H1 (cell line): ENCODE measurements around the gene LRPPRC. TPM values are rescaled to one million over a fixed set of nuclear protein-coding genes. Genes with fewer than 3 reads are reported as not detected.

Experiments used
- CTCF ChIA-PET: fragments of 300-600 bp; sonication (Branson Sonifier 250); formaldehyde crosslinking; loops from one replicate; lab custom pipeline; 2021; ENCODE audit not compliant: partially characterized antibody; lab: Charles Lee
- POLR2A ChIA-PET: fragments of 300-600 bp; sonication (Branson Sonifier 250); formaldehyde crosslinking; loops from one replicate; lab custom pipeline; 2021; ENCODE audit warnings: inconsistent platforms; ENCODE audit not compliant: partially characterized antibody; lab: Charles Lee
- DNase-seq, 2 experiments: peaks; one replicate each; pipeline versions ENCODE4 v3.0.0 to v3.0.0-alpha.2; 2010 to 2022; ENCODE audit warnings: low spot score in 2 of 2, low read depth in 1 of 2, mixed read lengths in 1 of 2
- FAIRE-seq: peaks from 2 replicates; lab custom pipeline; 2011; peaks lifted over from hg19 to GRCh38; lab: Jason Lieb, UNC
- H2AFZ ChIP-seq: 2 replicates; pipeline ENCODE4 v1.8.1; 2012; ENCODE audit warnings: low read length, inconsistent platforms
- H2AK5ac ChIP-seq: 2 replicates; pipeline ENCODE4 v1.6.1; 2013; ENCODE audit warnings: low read depth, low read length
- H2BK120ac ChIP-seq: replicated peaks from 2 replicates; pipeline ENCODE3; 2013; ENCODE audit warnings: low read depth, low read length, inconsistent platforms
- H2BK12ac ChIP-seq: 2 replicates; pipeline ENCODE4 v1.6.1; 2013; ENCODE audit warnings: low read depth, low read length
- H2BK15ac ChIP-seq: 2 replicates; pipeline ENCODE4 v1.6.1; 2013; ENCODE audit warnings: low read length
- H2BK20ac ChIP-seq: 2 replicates; pipeline ENCODE4 v1.6.1; 2013; ENCODE audit warnings: low read length
- H2BK5ac ChIP-seq: 2 replicates; pipeline ENCODE4 v1.6.1; 2013; ENCODE audit warnings: low read depth, low read length
- H3K14ac ChIP-seq: 2 replicates; pipeline ENCODE4 v1.6.1; 2013; ENCODE audit warnings: inconsistent platforms; ENCODE audit not compliant: insufficient read length
- H3K18ac ChIP-seq: 2 replicates; pipeline ENCODE4 v1.6.1; 2013; ENCODE audit warnings: low read length; ENCODE audit errors: extremely low read depth
- H3K23ac ChIP-seq: 2 replicates; pipeline ENCODE4 v1.6.1; 2013; ENCODE audit warnings: inconsistent platforms; ENCODE audit not compliant: insufficient read length
- H3K23me2 ChIP-seq: 2 replicates; pipeline ENCODE4 v1.6.1; 2013; ENCODE audit warnings: low read depth, low read length
- H3K27ac ChIP-seq: 2 replicates; pipeline ENCODE4 v1.6.1; 2011; ENCODE audit warnings: low read depth, low read length, inconsistent platforms
- H3K27me3 ChIP-seq, 4 experiments: replicated peaks in 1 of 4; 1 replicate in 1 of 4; 2 replicates in 3 of 4; pipeline versions ENCODE4 v1.6.1 to v1.8.1; 2011 to 2013; ENCODE audit warnings: low read length in 3 of 4, mild to moderate bottlenecking in 3 of 4, inconsistent platforms in 2 of 4, mixed read lengths in 2 of 4, moderate library complexity in 1 of 4; ENCODE audit not compliant: control insufficient read depth in 3 of 4, insufficient read depth in 3 of 4; ENCODE audit errors: extremely low read depth in 1 of 4
- H3K36me3 ChIP-seq, 4 experiments: 2 replicates each; pipeline versions ENCODE4 v1.6.1 to v1.8.1; 2011 to 2013; ENCODE audit warnings: mild to moderate bottlenecking in 4 of 4, low read length in 3 of 4, moderate library complexity in 2 of 4, control low read depth in 1 of 4, inconsistent platforms in 1 of 4; ENCODE audit not compliant: insufficient read depth in 4 of 4, control insufficient read depth in 2 of 4
- H3K4ac ChIP-seq: replicated peaks from 2 replicates; pipeline ENCODE3; 2013; ENCODE audit warnings: low read length, low read depth, mixed read lengths, inconsistent platforms; ENCODE audit not compliant: insufficient read length
- H3K4me1 ChIP-seq, 4 experiments: replicated peaks in 1 of 4; 1 replicate in 1 of 4; 2 replicates in 3 of 4; pipeline versions ENCODE4 v1.6.1 to v1.8.1; 2011 to 2013; ENCODE audit warnings: low read length in 3 of 4, inconsistent platforms in 2 of 4, mixed read lengths in 1 of 4; ENCODE audit not compliant: insufficient read depth in 4 of 4, control insufficient read depth in 3 of 4
- H3K4me2 ChIP-seq, 2 experiments: 2 replicates each; pipeline versions ENCODE4 v1.6.1 to v1.8.1; 2011 to 2013; ENCODE audit warnings: low read depth in 2 of 2, low read length in 2 of 2, control low read depth in 1 of 2, inconsistent platforms in 1 of 2, mild to moderate bottlenecking in 1 of 2; ENCODE audit not compliant: insufficient read depth in 1 of 2
- H3K4me3 ChIP-seq, 4 experiments: fragments of 200-600, 300-600 bp in 1 of 4; sonication (generic), shearing (Covaris generic), sonication (Bioruptor Twin) in 1 of 4; 2 replicates each; pipeline versions ENCODE4 v1.5.1 to v1.8.1; 2011 to 2016; ENCODE audit warnings: low read length in 4 of 4, low read depth in 3 of 4, control low read depth in 2 of 4, inconsistent platforms in 2 of 4, mild to moderate bottlenecking in 2 of 4, mixed read lengths in 1 of 4, moderate library complexity in 1 of 4; ENCODE audit not compliant: insufficient read depth in 2 of 4; ENCODE audit errors: extremely low read depth in 1 of 4
- H3K56ac ChIP-seq: replicated peaks from 2 replicates; pipeline ENCODE3; 2013; ENCODE audit warnings: low read depth, mild to moderate bottlenecking, mixed read lengths, low read length, inconsistent platforms; ENCODE audit not compliant: insufficient read length
- H3K79me1 ChIP-seq: 2 replicates; pipeline ENCODE4 v1.6.1; 2013; ENCODE audit warnings: low read depth, low read length, control low read depth
- H3K79me2 ChIP-seq, 2 experiments: 2 replicates each; pipeline versions ENCODE4 v1.6.1 to v1.8.1; 2012 to 2013; ENCODE audit warnings: low read length in 2 of 2, mild to moderate bottlenecking in 2 of 2, inconsistent platforms in 1 of 2; ENCODE audit not compliant: insufficient read depth in 2 of 2, control insufficient read depth in 1 of 2
- H3K9ac ChIP-seq, 4 experiments: replicated peaks in 1 of 4; 1 replicate in 1 of 4; 2 replicates in 3 of 4; pipeline versions ENCODE4 v1.6.1 to v1.8.1; 2011 to 2013; ENCODE audit warnings: low read depth in 3 of 4, low read length in 3 of 4, control low read depth in 2 of 4, mild to moderate bottlenecking in 2 of 4, moderate library complexity in 2 of 4, inconsistent platforms in 1 of 4; ENCODE audit errors: extremely low read depth in 1 of 4
- H3K9me3 ChIP-seq, 2 experiments: 2 replicates each; pipeline versions ENCODE4 v1.6.1 to v1.8.1; 2012 to 2013; ENCODE audit warnings: mild to moderate bottlenecking in 2 of 2, moderate library complexity in 2 of 2, control low read depth in 1 of 2, inconsistent platforms in 1 of 2, low read depth in 1 of 2, low read length in 1 of 2, mixed read lengths in 1 of 2; ENCODE audit not compliant: insufficient read depth in 2 of 2
- H4K20me1 ChIP-seq, 2 experiments: replicated peaks in 1 of 2; 2 replicates each; pipeline versions ENCODE3 to v1.8.1; 2011 to 2013; ENCODE audit warnings: inconsistent platforms in 2 of 2, low read length in 2 of 2, mild to moderate bottlenecking in 1 of 2; ENCODE audit not compliant: insufficient read depth in 2 of 2, control insufficient read depth in 1 of 2
- H4K5ac ChIP-seq: 2 replicates; pipeline ENCODE4 v1.6.1; 2013; ENCODE audit warnings: low read length, low read depth, mixed read lengths, inconsistent platforms; ENCODE audit not compliant: insufficient read length
- H4K8ac ChIP-seq: 2 replicates; pipeline ENCODE4 v1.8.0; 2013; ENCODE audit warnings: mild to moderate bottlenecking, moderate library complexity, low read length, inconsistent platforms; ENCODE audit not compliant: insufficient read depth; ENCODE audit errors: extremely low read depth
- H4K91ac ChIP-seq: replicated peaks from 2 replicates; pipeline ENCODE3; 2013; ENCODE audit warnings: low read length, mixed read lengths, inconsistent platforms; ENCODE audit not compliant: insufficient read length
- ASH2L ChIP-seq: fragments of 200-600, 300-600 bp; sonication (generic); IDR thresholded peaks from one replicate; pipeline ENCODE4 v1.7.1; 2017; ENCODE audit warnings: low read length
- BCL11A ChIP-seq, 2 experiments: IDR thresholded peaks; one replicate each; pipeline ENCODE4 v1.6.1; 2011; ENCODE audit warnings: low read depth in 2 of 2, low read length in 2 of 2, mild to moderate bottlenecking in 2 of 2
- BRCA1 ChIP-seq: IDR thresholded peaks from 2 replicates; pipeline ENCODE4 v1.6.1; 2012; ENCODE audit warnings: low read depth, low read length, improper control_type of control experiment
- CBX5 ChIP-seq: fragments of 300-800, 300-1000 bp; sonication (generic); IDR thresholded peaks from 2 replicates; pipeline ENCODE4 v1.7.1; 2016; ENCODE audit warnings: antibody characterized with exemption, low read length, low read depth
- CBX8 ChIP-seq: fragments of 300-800, 300-1000 bp; sonication (generic); IDR thresholded peaks from 2 replicates; pipeline ENCODE4 v1.7.1; 2016; ENCODE audit warnings: low read depth, low read length, borderline replicate concordance
- CEBPB ChIP-seq: IDR thresholded peaks from 2 replicates; pipeline ENCODE4 v1.6.1; 2012; ENCODE audit warnings: low read depth, low read length
- EZH2 ChIP-seq: fragments of 200-600 bp; sonication (generic); IDR thresholded peaks from 2 replicates; pipeline ENCODE4 v1.7.1; 2012; ENCODE audit warnings: low read depth, mild to moderate bottlenecking, moderate library complexity, low read length, inconsistent platforms; ENCODE audit not compliant: severe bottlenecking
- GABPA ChIP-seq: IDR thresholded peaks from 2 replicates; pipeline ENCODE4 v1.6.1; 2011; ENCODE audit warnings: mild to moderate bottlenecking, low read length, moderate library complexity, borderline replicate concordance; ENCODE audit not compliant: insufficient read depth
- HDAC2 ChIP-seq, 2 experiments: fragments of 300-600 bp in 1 of 2; sonication (generic) in 1 of 2; IDR thresholded peaks; 2 replicates each; pipeline ENCODE4 v1.6.1; 2011 to 2012; ENCODE audit warnings: low read depth in 2 of 2, low read length in 2 of 2, mild to moderate bottlenecking in 2 of 2, moderate library complexity in 2 of 2, borderline replicate concordance in 1 of 2, inconsistent platforms in 1 of 2
- JUN ChIP-seq: IDR thresholded peaks from 2 replicates; pipeline ENCODE4 v1.6.1; 2011; ENCODE audit warnings: low read depth, mild to moderate bottlenecking, improper control_type of control experiment, low read length
- SAP30 ChIP-seq: fragments of 300-600 bp; sonication (generic); IDR thresholded peaks from 2 replicates; pipeline ENCODE4 v1.7.1; 2012; ENCODE audit warnings: low read length, moderate library complexity, mild to moderate bottlenecking, inconsistent platforms; ENCODE audit not compliant: insufficient read depth, insufficient replicate concordance
- SP2 ChIP-seq: IDR thresholded peaks from 2 replicates; pipeline ENCODE4 v1.6.1; 2012; ENCODE audit warnings: mild to moderate bottlenecking, low read length, inconsistent platforms
- SUZ12 ChIP-seq: fragments of 200-600 bp; sonication (generic); IDR thresholded peaks from 2 replicates; pipeline ENCODE4 v1.6.1; 2012; ENCODE audit warnings: mild to moderate bottlenecking, inconsistent platforms, low read length, moderate library complexity, mixed read lengths
- TCF12 ChIP-seq: IDR thresholded peaks from 2 replicates; pipeline ENCODE4 v1.6.1; 2011; ENCODE audit warnings: low read depth, mild to moderate bottlenecking, low read length
- YY1 ChIP-seq: IDR thresholded peaks from 2 replicates; pipeline ENCODE4 v1.6.1; 2011; ENCODE audit warnings: low read depth, mild to moderate bottlenecking, low read length
- WGBS, 2 experiments: shearing (Covaris generic) in 1 of 2; methylation state at CpG; one replicate each; pipeline versions ENCODE4 v1.1.6 to v1.1.7; 2013 to 2015; ENCODE audit warnings: low lambda C conversion rate in 2 of 2, mixed read lengths in 2 of 2, inconsistent platforms in 1 of 2, low coverage in 1 of 2, missing lambda C conversion rate in 1 of 2; ENCODE audit not compliant: insufficient replicate concordance in 2 of 2, insufficient coverage in 1 of 2, insufficient read length in 1 of 2; ENCODE audit errors: extremely low coverage in 1 of 2, missing lambda C conversion rate in 1 of 2; 5-methylcytosine and 5-hydroxymethylcytosine counted together
- polyA plus RNA-seq, 7 experiments: library from polyadenylated mRNA; depleted of rRNA in 3 of 7; stranded (reverse) in 5 of 7; unstranded in 2 of 7; fragments of >200 nt in 5 of 7; fragments of 200-250 nt in 2 of 7; gene quantifications; 1 replicate in 5 of 7; 2 replicates in 1 of 7; 4 replicates in 1 of 7; pipeline versions ENCODE4 v1.2.1 to v1.2.3, GENCODE V29; 2011 to 2013; ENCODE audit warnings: missing spikeins in 2 of 7, mixed read lengths in 2 of 7
- total RNA-seq: library from RNA; stranded (reverse); fragmentation: NEBNext Ultra II Directional; extraction: Animal tissue kit (Norgen Biotek cat#: 25700); gene quantifications from 2 replicates; pipeline ENCODE4 v1.2.1, GENCODE V29; 2021

The LRPPRC gene
- total and polyA plus RNA-seq, 2 of the 8 experiments (the other 6 are each of a cell fraction or from before 2014, with no cell fraction given) = 43.4 to 167 TPM

DNA sequence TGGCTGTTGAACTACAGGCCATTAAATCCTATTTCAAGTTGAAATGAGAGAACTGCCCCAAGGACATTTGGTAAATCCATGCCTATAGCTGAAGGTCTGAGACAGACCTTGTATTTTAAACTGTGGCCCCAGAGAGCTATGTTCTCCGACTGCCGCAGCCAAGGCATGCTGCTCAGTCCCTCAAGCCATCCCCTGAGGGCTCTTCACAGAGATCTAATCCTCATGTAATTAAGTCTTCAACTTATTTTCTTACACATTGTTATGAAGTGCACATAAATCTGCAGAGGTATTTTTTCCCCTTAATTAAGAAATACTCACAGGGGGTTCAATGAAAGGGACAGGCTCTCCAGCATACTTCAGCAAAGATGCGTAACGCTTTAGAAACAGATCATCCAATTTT, 106.4 kb downstream of the LRPPRC start:
- Histone ChIP-seq H4K8ac (no peak overlapping the region), H3K79me1 (no peaks in the 10 kb centered on the region), H3K9ac (no peak overlapping the region), H2BK120ac (no peak overlapping the region), H2AFZ (no peak overlapping the region), H3K18ac (no peak overlapping the region), H3K4ac (no peak overlapping the region), H2BK15ac (no peak overlapping the region), H4K91ac (no peak overlapping the region), H3K4me1 (no peaks in the 10 kb centered on the region), H4K5ac (no peak overlapping the region), H2AK5ac (no peak overlapping the region), H3K9me3 (no peaks in the 10 kb centered on the region), H3K4me3 (no peak overlapping the region), H3K4me2 (no peak overlapping the region), H3K14ac (no peak overlapping the region), H3K27me3 (no peaks in the 10 kb centered on the region), H2BK12ac (no peak overlapping the region), H3K36me3 (peaks cover 31 to 81% (median 65%) of the 10 kb centered on the region in 4 experiments), H4K20me1 (peaks cover 0 to 2% of the 10 kb centered on the region in 2 experiments), H3K23ac (no peak overlapping the region), H2BK5ac (no peak overlapping the region), H3K23me2 (no peaks in the 10 kb centered on the region), H2BK20ac (no peak overlapping the region), H3K27ac (no peak overlapping the region), H3K79me2 (no peaks in the 10 kb centered on the region), H3K56ac (no peak overlapping the region)
- CTCF ChIA-PET = interaction anchor here (0.6 to 1.6 kb wide), 3 partner anchors 8 to 49 kb away, joined by 3 read pairs; no protein-coding TSS in a partner anchor
- POLR2A ChIA-PET = interaction anchor here (0.7 kb wide), 1 partner anchor 43 kb away, joined by 3 read pairs; no protein-coding TSS in a partner anchor
- FAIRE-seq = no peak
- no peak for DNase-seq
- 94% methylated on average over 4 of the region's 4 CpGs; no CpG with 5 or more reads in 1 of the 2 experiments for WGBS, 2 experiments
- TF ChIP-seq YY1 = no peak
- TF ChIP-seq HDAC2 (IDR thresholded peaks at IDR 0.05; ENCODE audit: borderline replicate concordance in 1 of 2, low read depth in 2 of 2, low read length in 2 of 2) = no peak
- TF ChIP-seq CBX5 = no peak
- TF ChIP-seq BRCA1 = no peak
- no peak for TF ChIP-seq SUZ12
- no peak for TF ChIP-seq ASH2L
- no peak for TF ChIP-seq JUN
- no peak for TF ChIP-seq CEBPB
- TF ChIP-seq EZH2 = no peak
- no peak for TF ChIP-seq TCF12
- TF ChIP-seq GABPA = no peak
- TF ChIP-seq BCL11A (IDR thresholded peaks at IDR 0.05; ENCODE audit: low read depth in 2 of 2, low read length in 2 of 2) = no peak
- no peak for TF ChIP-seq SP2
- no peak for TF ChIP-seq CBX8
- TF ChIP-seq SAP30 = no peak
